DOHH2 (cell line): ENCODE data around the gene GTF2F2.

ENCODE experiments used
- H3F3A ChIP-seq: fragments of 200-600 bp; sonication (generic), shearing (Covaris generic); 2 replicates; pipeline ENCODE4 v1.6.0; 2016; ENCODE audit warnings: antibody characterized with exemption, mild to moderate bottlenecking; ENCODE audit not compliant: control insufficient read depth, insufficient read depth
- H3K27ac ChIP-seq: fragments of 200-600 bp; sonication (generic); 2 replicates; pipeline ENCODE4 v1.5.1; 2014; ENCODE audit warnings: low read depth, mild to moderate bottlenecking, low read length, moderate library complexity
- H3K27me3 ChIP-seq: fragments of 200-600 bp; sonication (generic); 2 replicates; pipeline ENCODE4 v1.6.1; 2014; ENCODE audit warnings: mild to moderate bottlenecking, low read length, mixed read lengths; ENCODE audit not compliant: control insufficient read depth
- H3K36me3 ChIP-seq: fragments of 200-600 bp; sonication (generic); 2 replicates; pipeline ENCODE4 v1.6.1; 2014; ENCODE audit warnings: mild to moderate bottlenecking, low read length, moderate library complexity, mixed read lengths; ENCODE audit not compliant: control insufficient read depth
- H3K4me1 ChIP-seq: fragments of 200-600 bp; sonication (generic); 2 replicates; pipeline ENCODE4 v1.6.1; 2014; ENCODE audit warnings: mild to moderate bottlenecking, low read length, mixed read lengths; ENCODE audit not compliant: control insufficient read depth
- H3K4me2 ChIP-seq: fragments of 200-600 bp; sonication (generic); 2 replicates; pipeline ENCODE4 v1.6.0; 2014; ENCODE audit warnings: mild to moderate bottlenecking, low read length, moderate library complexity
- H3K4me3 ChIP-seq: fragments of 200-600 bp; sonication (generic); 2 replicates; pipeline ENCODE4 v1.5.1; 2014; ENCODE audit warnings: mild to moderate bottlenecking, low read length, mixed read lengths
- H3K79me2 ChIP-seq: fragments of 200-600 bp; sonication (generic); 2 replicates; pipeline ENCODE4 v1.6.1; 2014; ENCODE audit warnings: mild to moderate bottlenecking, low read length, mixed read lengths; ENCODE audit not compliant: control insufficient read depth
- H3K9me2 ChIP-seq: fragments of 200-600 bp; sonication (generic); replicated peaks from 2 replicates; pipeline ENCODE4 v1.6.1; 2014; ENCODE audit warnings: mild to moderate bottlenecking, low read length, mixed read lengths; ENCODE audit not compliant: control insufficient read depth
- H3K9me3 ChIP-seq: fragments of 200-600 bp; sonication (generic); 2 replicates; pipeline ENCODE4 v1.6.1; 2014; ENCODE audit warnings: antibody characterized with exemption, low read length, mixed read lengths; ENCODE audit not compliant: control insufficient read depth, insufficient read depth
- H4K20me1 ChIP-seq: fragments of 200-600 bp; sonication (generic); 2 replicates; pipeline ENCODE4 v1.6.0; 2014; ENCODE audit warnings: low read depth, mild to moderate bottlenecking, antibody characterized with exemption, low read length, moderate library complexity; ENCODE audit not compliant: control insufficient read depth, insufficient read depth
- CTCF ChIP-seq: fragments of 200-600 bp; sonication (generic); IDR thresholded peaks from one replicate; pipeline ENCODE4 v1.5.1; 2014; ENCODE audit warnings: antibody characterized with exemption, mild to moderate bottlenecking, low read depth, low read length; ENCODE audit not compliant: poor library complexity, severe bottlenecking
- EZH2phosphoT487 ChIP-seq: fragments of 200-600 bp; sonication (generic); IDR thresholded peaks from 2 replicates; pipeline ENCODE4 v1.6.1; 2017; ENCODE audit warnings: borderline replicate concordance, mild to moderate bottlenecking, antibody characterized with exemption, low read length, moderate library complexity, mixed read lengths

GTF2F2 gene

GRCh38 chr13:45301263-45301662, 181.0 kb downstream of the GTF2F2 start:
- no peaks in the 10 kb centered on the region for H4K20me1 ChIP-seq
- no peaks in the 10 kb centered on the region for H3K9me2 ChIP-seq
- H3K79me2 ChIP-seq, result no peaks in the 10 kb centered on the region
- H3K9me3 ChIP-seq, result no peaks in the 10 kb centered on the region
- no peaks in the 10 kb centered on the region for H3F3A ChIP-seq
- H3K4me1 ChIP-seq, result no peaks in the 10 kb centered on the region
- peaks cover 3% of the 10 kb centered on the region; the same call in 1 of the 2 replicates for H3K27me3 ChIP-seq
- TF ChIP-seq EZH2phosphoT487 (no peak), CTCF (no peak)
- H3K27ac ChIP-seq, result no peak overlapping the region
- H3K36me3 ChIP-seq, result no peaks in the 10 kb centered on the region
- no peak overlapping the region for H3K4me3 ChIP-seq
- no peak overlapping the region for H3K4me2 ChIP-seq

DNA sequence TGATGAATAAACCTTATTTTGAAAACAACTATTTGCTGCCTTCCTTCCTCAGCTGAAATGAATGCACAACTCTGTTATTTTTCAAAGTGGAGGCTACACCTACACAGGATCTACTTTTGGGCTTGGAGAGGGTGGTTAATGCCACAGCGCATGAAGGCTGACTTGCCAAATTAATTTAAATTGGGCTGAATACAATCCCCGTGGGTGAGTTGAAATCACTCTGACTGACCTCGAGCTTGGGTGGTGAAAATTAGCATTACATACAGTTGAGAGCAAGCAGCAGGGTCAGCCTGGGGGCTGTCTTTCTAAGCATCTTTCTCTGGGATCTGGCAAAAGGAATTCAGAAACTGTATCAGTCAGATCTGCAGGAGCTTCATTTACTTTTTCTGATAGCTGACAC, 182.2 kb downstream of the GTF2F2 start:
- H3F3A ChIP-seq, result no peaks in the 10 kb centered on the region
- peaks cover 3% of the 10 kb centered on the region; the same call in 1 of the 2 replicates for H3K27me3 ChIP-seq
- TF ChIP-seq EZH2phosphoT487, result no peak
- no peak for TF ChIP-seq CTCF
- H3K4me1 ChIP-seq, result no peaks in the 10 kb centered on the region
- no peaks in the 10 kb centered on the region for H3K79me2 ChIP-seq
- no peaks in the 10 kb centered on the region for H3K9me2 ChIP-seq
- no peak overlapping the region for H3K4me3 ChIP-seq
- no peaks in the 10 kb centered on the region for H3K9me3 ChIP-seq
- H4K20me1 ChIP-seq, result no peaks in the 10 kb centered on the region
- no peak overlapping the region for H3K27ac ChIP-seq
- H3K36me3 ChIP-seq, result no peaks in the 10 kb centered on the region
- no peak overlapping the region for H3K4me2 ChIP-seq

GRCh38 chr13:45303026-45303425, 182.7 kb downstream of the GTF2F2 start:
- Histone ChIP-seq H3K9me2 (no peaks in the 10 kb centered on the region), H3K4me2 (no peak overlapping the region), H3F3A (no peaks in the 10 kb centered on the region), H3K4me3 (no peak overlapping the region), H4K20me1 (no peaks in the 10 kb centered on the region), H3K9me3 (no peaks in the 10 kb centered on the region), H3K4me1 (no peaks in the 10 kb centered on the region), H3K27ac (no peak overlapping the region), H3K79me2 (no peaks in the 10 kb centered on the region), H3K36me3 (no peaks in the 10 kb centered on the region), H3K27me3 (peaks cover 6% of the 10 kb centered on the region; the same call in 1 of the 2 replicates)
- TF ChIP-seq CTCF (no peak), EZH2phosphoT487 (no peak)

- TF ChIP-seq CTCF, result no peak
- TF ChIP-seq EZH2phosphoT487, result no peak
These were observed 183.6 kb downstream of the GTF2F2 start for GRCh38 chr13:45303866-45304265.

More at GRCh38 chr13:45303866-45304265, 183.6 kb downstream of the GTF2F2 start:
- Histone ChIP-seq H3K36me3 (no peaks in the 10 kb centered on the region), H3K4me2 (no peak overlapping the region), H3F3A (no peaks in the 10 kb centered on the region), H4K20me1 (no peaks in the 10 kb centered on the region), H3K4me1 (no peaks in the 10 kb centered on the region), H3K79me2 (no peaks in the 10 kb centered on the region), H3K9me2 (no peaks in the 10 kb centered on the region), H3K27ac (no peak overlapping the region), H3K27me3 (peaks cover 8% of the 10 kb centered on the region; the same call in 1 of the 2 replicates), H3K9me3 (no peaks in the 10 kb centered on the region), H3K4me3 (no peak overlapping the region)
